HepG2 (cell line): Measurements from ENCODE around the gene TRMT2A. TPM values are rescaled to one million over a fixed set of nuclear protein-coding genes. Genes with fewer than 3 reads are reported as not detected.
A peak's percentile ranks its signal among the peaks of the same experiment; 100 is the strongest.

ENCODE experiments used
- ATAC-seq: fragments of 200-7000 bp; cut with Tn5 transposase; 3 replicates; pipeline ENCODE4 v1.9.1; 2020; ENCODE audit warnings: mild to moderate bottlenecking, moderate library complexity
- BruUV-seq: library from RNA; stranded (reverse); fragments of 400-500 nt; replicated peaks from 2 replicates; lab custom pipeline; 2021; lab: Mats Ljungman, UMichigan
- CTCF ChIA-PET: fragments of 300-600 bp; formaldehyde crosslinking; extraction: SDS; loops from one replicate; lab custom pipeline; 2021; ENCODE audit warnings: low total read pairs, inconsistent platforms, low intra/inter-chr PET ratio; lab: Yijun Ruan, JAX
- POLR2A ChIA-PET: fragments of 350-600 bp; sonication (Branson Sonifier 250); formaldehyde crosslinking; loops from one replicate; lab custom pipeline; 2020; ENCODE audit warnings: antibody characterized with exemption, inconsistent platforms; lab: Yijun Ruan, JAX
- DNase-seq: peaks from one replicate; pipeline ENCODE4 v3.0.0-alpha.2; 2015; ENCODE audit warnings: low spot score
- FAIRE-seq: peaks from 3 replicates; lab custom pipeline; 2011; peaks lifted over from hg19 to GRCh38; lab: Jason Lieb, UNC
- H2AFZ ChIP-seq: one replicate; pipeline ENCODE4 v1.6.1; 2011; ENCODE audit warnings: low read length, inconsistent platforms
- H3K27ac ChIP-seq: fragments of 300-600 bp; 3 replicates; pipeline ENCODE4 v1.8.0; 2011; ENCODE audit warnings: mixed run types, mild to moderate bottlenecking, mixed read lengths, low read length, inconsistent platforms; ENCODE audit not compliant: insufficient read depth; ENCODE audit errors: extremely low read length
- H3K27me3 ChIP-seq, 2 experiments: fragments of 200-600 bp in 1 of 2; 2 replicates in 1 of 2; 3 replicates in 1 of 2; pipeline versions ENCODE4 v1.6.0 to v1.8.0; 2011; ENCODE audit warnings: low read length in 2 of 2, mild to moderate bottlenecking in 2 of 2, moderate library complexity in 2 of 2, inconsistent platforms in 1 of 2; ENCODE audit not compliant: insufficient read depth in 2 of 2, control insufficient read depth in 1 of 2
- H3K36me3 ChIP-seq, 2 experiments: fragments of 200-600 bp in 1 of 2; replicated peaks in 1 of 2; 2 replicates in 1 of 2; 3 replicates in 1 of 2; pipeline versions ENCODE4 v1.5.1 to v1.8.0; 2011; ENCODE audit warnings: low read length in 2 of 2, inconsistent platforms in 1 of 2; ENCODE audit not compliant: insufficient read depth in 2 of 2, control insufficient read depth in 1 of 2
- H3K4me1 ChIP-seq: 2 replicates; pipeline ENCODE4 v1.5.1; 2012; ENCODE audit warnings: low read length, inconsistent platforms; ENCODE audit not compliant: insufficient read depth
- H3K4me2 ChIP-seq: 2 replicates; pipeline ENCODE4 v1.6.0; 2011; ENCODE audit warnings: low read depth, low read length, inconsistent platforms
- H3K4me3 ChIP-seq, 3 experiments: fragments of 200-600 bp in 1 of 3; sonication (generic), shearing (Covaris generic) in 1 of 3; replicated peaks in 1 of 3; 2 replicates each; pipeline ENCODE4 v1.5.1; 2011 to 2016; ENCODE audit warnings: low read length in 3 of 3, inconsistent platforms in 2 of 3, low read depth in 2 of 3, mild to moderate bottlenecking in 2 of 3, control low read depth in 1 of 3, mixed read lengths in 1 of 3; ENCODE audit not compliant: insufficient read depth in 1 of 3
- H3K79me2 ChIP-seq: one replicate; pipeline ENCODE4 v1.6.1; 2011; ENCODE audit warnings: low read length, inconsistent platforms; ENCODE audit not compliant: insufficient read depth
- H3K9ac ChIP-seq: 2 replicates; pipeline ENCODE4 v1.6.0; 2011; ENCODE audit warnings: mild to moderate bottlenecking, low read depth, low read length, inconsistent platforms; ENCODE audit not compliant: insufficient read depth
- H3K9me3 ChIP-seq: 2 replicates; pipeline ENCODE4 v1.5.1; 2012; ENCODE audit warnings: mild to moderate bottlenecking, low read length
- H4K20me1 ChIP-seq: 2 replicates; pipeline ENCODE4 v1.6.0; 2011; ENCODE audit warnings: inconsistent platforms, mild to moderate bottlenecking, low read length, moderate library complexity; ENCODE audit not compliant: insufficient read depth
- AGO1 ChIP-seq: fragments of 200-400 bp; formaldehyde crosslinking; IDR thresholded peaks from 2 replicates; pipeline ENCODE4 v1.6.1; 2017; ENCODE audit warnings: mild to moderate bottlenecking, low read depth, low read length, moderate library complexity; ENCODE audit not compliant: poor library complexity, severe bottlenecking
- AGO2 ChIP-seq: fragments of 200-400 bp; formaldehyde crosslinking; optimal IDR thresholded peaks from 2 replicates; pipeline ENCODE3; 2017; ENCODE audit warnings: mild to moderate bottlenecking, low read depth, low read length, moderate library complexity
- CREB1 ChIP-seq, 2 experiments: fragments of 450-650 bp in 1 of 2; IDR thresholded peaks; 2 replicates each; pipeline ENCODE4 v1.6.1; 2016 to 2017; ENCODE audit warnings: control low read depth in 1 of 2, mild to moderate bottlenecking in 1 of 2, missing compliant biosample characterization in 1 of 2, missing genetic modification characterization in 1 of 2
- FOXA1 ChIP-seq, 2 experiments: fragments of 450-650 bp in 1 of 2; sonication (generic) in 1 of 2; formaldehyde crosslinking in 1 of 2; IDR thresholded peaks; 2 replicates each; pipeline versions ENCODE4 v1.4.0 to v1.6.1; 2016 to 2020; ENCODE audit warnings: missing genetic modification reagents in 1 of 2
- HNRNPL ChIP-seq: fragments of 200-400 bp; formaldehyde crosslinking; IDR thresholded peaks from 2 replicates; pipeline ENCODE4 v1.6.1; 2017; ENCODE audit warnings: mild to moderate bottlenecking, low read depth, low read length
- MAFK ChIP-seq, 2 experiments: IDR thresholded peaks in 1 of 2; conservative IDR thresholded peaks in 1 of 2; 2 replicates each; pipeline ENCODE4 v1.6.1; 2011; ENCODE audit warnings: improper control_type of control experiment in 2 of 2, low read length in 2 of 2
- MLLT10 ChIP-seq: sonication (generic); formaldehyde crosslinking; IDR thresholded peaks from 2 replicates; pipeline ENCODE4 v1.4.0; 2020; ENCODE audit warnings: missing genetic modification reagents
- POLR2A ChIP-seq, 2 experiments: IDR thresholded peaks; 2 replicates each; pipeline ENCODE4 v1.6.1; 2011; ENCODE audit warnings: low read depth in 2 of 2, low read length in 2 of 2, mild to moderate bottlenecking in 1 of 2, moderate library complexity in 1 of 2; ENCODE audit not compliant: insufficient read depth in 1 of 2
- RBM22 ChIP-seq: fragments of 200-400 bp; formaldehyde crosslinking; optimal IDR thresholded peaks from 2 replicates; pipeline ENCODE3; 2017; ENCODE audit warnings: mild to moderate bottlenecking, low read length, moderate library complexity
- SRSF1 ChIP-seq: fragments of 200-400 bp; formaldehyde crosslinking; optimal IDR thresholded peaks from 2 replicates; pipeline ENCODE3; 2017; ENCODE audit warnings: mild to moderate bottlenecking, low read depth, low read length, moderate library complexity
- WGBS: methylation state at CpG from one replicate; pipeline ENCODE4 v1.1.6; 2017; ENCODE audit warnings: low lambda C conversion rate; 5-methylcytosine and 5-hydroxymethylcytosine counted together
- in situ Hi-C: cut with HindIII; loops from 2 replicates; pipeline ENCODE4 v1.10.0; 2017; ENCODE audit warnings: low pct_unique_long_range_greater_than_20kb; ENCODE audit not compliant: extremely low pct_ligation_motif_present
- intact Hi-C: fragments of 100-400 bp; cut with micrococcal nuclease; formaldehyde crosslinking; loops from one replicate; pipeline ENCODE4 v1.10.0; 2022; ENCODE audit not compliant: unreplicated experiment
- polyA plus RNA-seq, 8 experiments: library from polyadenylated mRNA; depleted of rRNA in 3 of 8; stranded (reverse) in 7 of 8; unstranded in 1 of 8; fragments of >200 nt; fragmentation: Illumina TruSeq in 4 of 8; extraction: Trizol in 4 of 8; gene quantifications; 2 replicates each; pipeline versions ENCODE4 v1.2.1 to v1.2.3, GENCODE V29; 2011 to 2016; ENCODE audit warnings: low read depth in 4 of 8, missing spikeins in 1 of 8, mixed read lengths in 1 of 8; ENCODE audit not compliant: insufficient read depth in 1 of 8
- total RNA-seq, 5 experiments: library from RNA; depleted of rRNA; stranded (reverse); fragments of >200 nt; fragmentation: Illumina TruSeq; extraction: Trizol; gene quantifications; 2 replicates each; pipeline ENCODE4 v1.2.3, GENCODE V29; 2016; ENCODE audit warnings: low read depth in 1 of 5
- TF ChIP-seq, protein P1 (sequence below): sonication (generic); formaldehyde crosslinking; IDR thresholded peaks from 2 replicates; pipeline ENCODE4 v1.4.0; 2020; ENCODE audit warnings: mild to moderate bottlenecking, missing genetic modification reagents

Gene TRMT2A
- total and polyA plus RNA-seq, 2 of the 13 experiments (the other 11 are each of a cell fraction or from before 2014, with no cell fraction given): 24.0 to 30.3 TPM

DNA sequence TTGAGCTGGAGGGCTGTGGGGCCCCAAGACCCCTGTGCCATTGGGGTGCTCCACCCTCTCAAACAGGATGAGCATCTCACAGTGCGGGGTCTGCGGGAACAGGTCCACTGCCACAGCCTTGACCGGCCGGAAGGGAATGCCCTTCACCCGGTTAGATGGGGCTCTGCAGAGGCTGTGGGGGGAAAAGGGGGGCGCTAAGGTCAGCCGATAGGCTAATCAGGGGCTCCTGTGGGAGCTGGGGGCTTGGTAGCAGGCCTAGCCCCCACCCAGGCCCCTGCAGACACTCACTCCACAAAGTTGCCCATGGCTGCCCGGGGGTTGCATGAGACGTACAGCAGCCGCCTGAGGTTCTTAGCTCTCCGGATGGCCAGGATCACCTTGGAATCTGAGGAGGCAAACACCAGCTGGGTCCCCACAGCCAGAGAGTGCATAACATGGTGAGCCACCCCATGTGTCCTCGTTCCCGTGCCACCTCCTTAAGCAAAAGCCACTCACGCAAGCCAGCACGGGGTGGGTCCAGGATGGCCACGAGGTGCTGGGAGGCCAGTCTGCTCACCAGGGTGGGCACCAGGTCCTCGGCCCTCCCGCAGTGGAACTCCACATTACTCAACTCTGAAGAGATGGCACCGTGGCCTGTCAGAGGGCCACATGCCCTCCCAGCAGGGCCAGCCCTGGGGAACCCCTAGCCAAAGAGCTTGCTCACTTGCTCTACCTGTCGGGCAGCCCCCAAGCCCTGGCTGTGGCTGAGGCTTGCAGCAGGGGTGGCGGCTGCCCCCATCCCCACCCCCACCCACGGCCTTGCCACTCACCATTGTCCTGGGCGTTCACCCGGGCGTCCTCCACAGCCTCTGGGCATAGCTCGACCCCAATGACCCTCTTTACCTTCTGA, 4.2 kb downstream of the TRMT2A start:
- Histone ChIP-seq H3K9me3 (no peaks in the 10 kb centered on the region), H2AFZ (no peak overlapping the region), H4K20me1 (peaks cover 4% of the 10 kb centered on the region; the same call in 1 of the 2 replicates), H3K4me1 (peaks cover 23% of the 10 kb centered on the region), H3K79me2 (peaks cover 22% of the 10 kb centered on the region), H3K27me3 (no peaks in the 10 kb centered on the region; a peak in 1 of 5 replicates), H3K4me2 (no peak overlapping the region), H3K36me3 (peaks cover 16 to 75% of the 10 kb centered on the region in 2 experiments), H3K4me3 (no peak overlapping the region), H3K27ac (peak overlapping the region; percentile 42), H3K9ac (no peak overlapping the region)
- peak; percentile 87 for TF ChIP-seq AGO2
- TF ChIP-seq SRSF1: peak; percentile 15
- TF ChIP-seq MLLT10 (CRISPR knock-in tag): no peak
- no peak for TF ChIP-seq MAFK (conservative IDR thresholded peaks at IDR 0.05 in 1 of 2, IDR thresholded peaks at IDR 0.05 in 1 of 2; ENCODE audit: low read length in 2 of 2)
- TF ChIP-seq POLR2A (IDR thresholded peaks at IDR 0.05; ENCODE audit: insufficient read depth in 1 of 2, low read depth in 2 of 2, low read length in 2 of 2): peak in 1 of 2 experiments; percentile 34; a peak in 2 of 4 replicates
- no peak for TF ChIP-seq CREB1 (IDR thresholded peaks at IDR 0.05)
- TF ChIP-seq CREB1 (CRISPR knock-in tag; IDR thresholded peaks at IDR 0.05): no peak
- TF ChIP-seq RBM22: peak; percentile 3
- TF ChIP-seq AGO1: peak; percentile 8
- TF ChIP-seq HNRNPL: 0 out of 2 replicates have a peak, but pooled peaks have one; percentile 7
- TF ChIP-seq FOXA1 (IDR thresholded peaks at IDR 0.05): no peak
- no peak for TF ChIP-seq FOXA1 (CRISPR knock-in tag; IDR thresholded peaks at IDR 0.05)
- TF ChIP-seq, protein P1, sequence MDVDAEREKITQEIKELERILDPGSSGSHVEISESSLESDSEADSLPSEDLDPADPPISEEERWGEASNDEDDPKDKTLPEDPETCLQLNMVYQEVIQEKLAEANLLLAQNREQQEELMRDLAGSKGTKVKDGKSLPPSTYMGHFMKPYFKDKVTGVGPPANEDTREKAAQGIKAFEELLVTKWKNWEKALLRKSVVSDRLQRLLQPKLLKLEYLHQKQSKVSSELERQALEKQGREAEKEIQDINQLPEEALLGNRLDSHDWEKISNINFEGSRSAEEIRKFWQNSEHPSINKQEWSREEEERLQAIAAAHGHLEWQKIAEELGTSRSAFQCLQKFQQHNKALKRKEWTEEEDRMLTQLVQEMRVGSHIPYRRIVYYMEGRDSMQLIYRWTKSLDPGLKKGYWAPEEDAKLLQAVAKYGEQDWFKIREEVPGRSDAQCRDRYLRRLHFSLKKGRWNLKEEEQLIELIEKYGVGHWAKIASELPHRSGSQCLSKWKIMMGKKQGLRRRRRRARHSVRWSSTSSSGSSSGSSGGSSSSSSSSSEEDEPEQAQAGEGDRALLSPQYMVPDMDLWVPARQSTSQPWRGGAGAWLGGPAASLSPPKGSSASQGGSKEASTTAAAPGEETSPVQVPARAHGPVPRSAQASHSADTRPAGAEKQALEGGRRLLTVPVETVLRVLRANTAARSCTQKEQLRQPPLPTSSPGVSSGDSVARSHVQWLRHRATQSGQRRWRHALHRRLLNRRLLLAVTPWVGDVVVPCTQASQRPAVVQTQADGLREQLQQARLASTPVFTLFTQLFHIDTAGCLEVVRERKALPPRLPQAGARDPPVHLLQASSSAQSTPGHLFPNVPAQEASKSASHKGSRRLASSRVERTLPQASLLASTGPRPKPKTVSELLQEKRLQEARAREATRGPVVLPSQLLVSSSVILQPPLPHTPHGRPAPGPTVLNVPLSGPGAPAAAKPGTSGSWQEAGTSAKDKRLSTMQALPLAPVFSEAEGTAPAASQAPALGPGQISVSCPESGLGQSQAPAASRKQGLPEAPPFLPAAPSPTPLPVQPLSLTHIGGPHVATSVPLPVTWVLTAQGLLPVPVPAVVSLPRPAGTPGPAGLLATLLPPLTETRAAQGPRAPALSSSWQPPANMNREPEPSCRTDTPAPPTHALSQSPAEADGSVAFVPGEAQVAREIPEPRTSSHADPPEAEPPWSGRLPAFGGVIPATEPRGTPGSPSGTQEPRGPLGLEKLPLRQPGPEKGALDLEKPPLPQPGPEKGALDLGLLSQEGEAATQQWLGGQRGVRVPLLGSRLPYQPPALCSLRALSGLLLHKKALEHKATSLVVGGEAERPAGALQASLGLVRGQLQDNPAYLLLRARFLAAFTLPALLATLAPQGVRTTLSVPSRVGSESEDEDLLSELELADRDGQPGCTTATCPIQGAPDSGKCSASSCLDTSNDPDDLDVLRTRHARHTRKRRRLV (CRISPR knock-in tag): no peak
- ATAC-seq (no peak), DNase-seq (no peak), FAIRE-seq (no peak)
- ChIA-PET CTCF (no interaction called here), POLR2A (no interaction called here)
- 100% methylated on average over 9 of the region's 26 CpGs for WGBS
- BruUV-seq: no TSS peak
- in situ Hi-C loops: no loop called here
- intact Hi-C loops: no loop called here
